ENCODE data around the gene BMP5. TPM values are rescaled to one million over a fixed set of nuclear protein-coding genes. Genes with fewer than 3 reads are reported as not detected.

The BMP5 gene
- total and polyA plus RNA-seq, 2 of the 8 experiments (the other 6 are each of a cell fraction or from before 2014, with no cell fraction given), result 0.02 TPM; not detected in 1

GRCh38 chr6:55897346-55897745 lies 22.0 kb upstream of the BMP5 start:
- FAIRE-seq (no peak), DNase-seq (ENCODE audit: low read depth in 1 of 2, low spot score in 2 of 2) (no peak)
- H2AFZ ChIP-seq (ENCODE audit: low read length), result no peak overlapping the region
- H3K27ac ChIP-seq (ENCODE audit: low read depth, low read length), result no peak overlapping the region
- WGBS, 2 experiments (ENCODE audit: extremely low coverage in 1 of 2, insufficient coverage in 1 of 2, insufficient read length in 1 of 2, insufficient replicate concordance in 2 of 2, low coverage in 1 of 2, low lambda C conversion rate in 2 of 2, missing lambda C conversion rate in 1 of 2), result 88% methylated on average over 2 of the region's 2 CpGs; no CpG with 5 or more reads in 1 of the 2 experiments
- no peak overlapping the region for H2AK5ac ChIP-seq (ENCODE audit: low read depth, low read length)
- H3K23ac ChIP-seq (ENCODE audit: insufficient read length), result no peak overlapping the region
- no peaks in the 10 kb centered on the region; the same call in 1 of the 2 replicates for H3K23me2 ChIP-seq (ENCODE audit: low read depth, low read length)
- POLR2A ChIA-PET (ENCODE audit: partially characterized antibody), result no interaction called here
- H4K5ac ChIP-seq (ENCODE audit: insufficient read length, low read depth, low read length), result no peak overlapping the region
- H3K36me3 ChIP-seq (ENCODE audit: control insufficient read depth in 2 of 4, insufficient read depth in 4 of 4, low read length in 3 of 4), result no peaks in the 10 kb centered on the region
- H3K27me3 ChIP-seq (replicated peaks in 1 of 4; ENCODE audit: control insufficient read depth in 3 of 4, extremely low read depth in 1 of 4, insufficient read depth in 3 of 4, low read length in 3 of 4), result no peaks in the 10 kb centered on the region
- no peak overlapping the region for H4K8ac ChIP-seq (ENCODE audit: extremely low read depth, insufficient read depth, low read length)
- no peak overlapping the region for H3K9ac ChIP-seq (replicated peaks in 1 of 4; ENCODE audit: extremely low read depth in 1 of 4, low read depth in 3 of 4, low read length in 3 of 4)
- H2BK20ac ChIP-seq (ENCODE audit: low read length), result no peak overlapping the region
- no peak overlapping the region for H3K4me3 ChIP-seq (ENCODE audit: extremely low read depth in 1 of 4, insufficient read depth in 2 of 4, low read depth in 3 of 4, low read length in 4 of 4)
- TF ChIP-seq, protein P1, sequence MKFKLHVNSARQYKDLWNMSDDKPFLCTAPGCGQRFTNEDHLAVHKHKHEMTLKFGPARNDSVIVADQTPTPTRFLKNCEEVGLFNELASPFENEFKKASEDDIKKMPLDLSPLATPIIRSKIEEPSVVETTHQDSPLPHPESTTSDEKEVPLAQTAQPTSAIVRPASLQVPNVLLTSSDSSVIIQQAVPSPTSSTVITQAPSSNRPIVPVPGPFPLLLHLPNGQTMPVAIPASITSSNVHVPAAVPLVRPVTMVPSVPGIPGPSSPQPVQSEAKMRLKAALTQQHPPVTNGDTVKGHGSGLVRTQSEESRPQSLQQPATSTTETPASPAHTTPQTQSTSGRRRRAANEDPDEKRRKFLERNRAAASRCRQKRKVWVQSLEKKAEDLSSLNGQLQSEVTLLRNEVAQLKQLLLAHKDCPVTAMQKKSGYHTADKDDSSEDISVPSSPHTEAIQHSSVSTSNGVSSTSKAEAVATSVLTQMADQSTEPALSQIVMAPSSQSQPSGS (IDR thresholded peaks at IDR 0.05; ENCODE audit: low read length), result no peak
- TF ChIP-seq BRCA1 (IDR thresholded peaks at IDR 0.05; ENCODE audit: low read depth, low read length) (no peak), EP300 (IDR thresholded peaks at IDR 0.05; ENCODE audit: borderline replicate concordance in 1 of 2, low read depth in 2 of 2, low read length in 2 of 2) (no peak)
- H3K79me1 ChIP-seq (ENCODE audit: low read depth, low read length), result no peaks in the 10 kb centered on the region
- no peak overlapping the region for H4K91ac ChIP-seq (replicated peaks; ENCODE audit: insufficient read length, low read length)
- H3K4me2 ChIP-seq (ENCODE audit: insufficient read depth in 1 of 2, low read depth in 2 of 2, low read length in 2 of 2), result no peak overlapping the region
- no peak overlapping the region for H2BK15ac ChIP-seq (ENCODE audit: low read length)
- CTCF ChIA-PET (ENCODE audit: partially characterized antibody), result interaction anchor here (2.1 kb wide), 1 partner anchor 11 kb away, joined by 7 read pairs; no protein-coding TSS in a partner anchor
- no peak overlapping the region for H3K18ac ChIP-seq (ENCODE audit: extremely low read depth, low read length)
- no peak overlapping the region for H3K14ac ChIP-seq (ENCODE audit: insufficient read length)
- H2BK5ac ChIP-seq (ENCODE audit: low read depth, low read length), result no peak overlapping the region
- H3K79me2 ChIP-seq (ENCODE audit: control insufficient read depth in 1 of 2, insufficient read depth in 2 of 2, low read length in 2 of 2), result no peaks in the 10 kb centered on the region
- H3K56ac ChIP-seq (replicated peaks; ENCODE audit: insufficient read length, low read depth, low read length), result no peak overlapping the region
- H2BK120ac ChIP-seq (replicated peaks; ENCODE audit: low read depth, low read length), result no peak overlapping the region
- H3K9me3 ChIP-seq (ENCODE audit: insufficient read depth in 2 of 2, low read depth in 1 of 2, low read length in 1 of 2), result no peaks in the 10 kb centered on the region
- H4K20me1 ChIP-seq (replicated peaks in 1 of 2; ENCODE audit: control insufficient read depth in 1 of 2, insufficient read depth in 2 of 2, low read length in 2 of 2), result no peaks in the 10 kb centered on the region
- H3K4me1 ChIP-seq (replicated peaks in 1 of 4; ENCODE audit: control insufficient read depth in 3 of 4, insufficient read depth in 4 of 4, low read length in 3 of 4), result peaks cover 0 to 3% (median 0%) of the 10 kb centered on the region in 4 experiments; a peak in 1 of 7 replicates
- no peak overlapping the region for H2BK12ac ChIP-seq (ENCODE audit: low read depth, low read length)
- no peak overlapping the region for H3K4ac ChIP-seq (replicated peaks; ENCODE audit: insufficient read length, low read depth, low read length)
